ENCODE data around the gene ZMYND11. TPM values are rescaled to one million over a fixed set of nuclear protein-coding genes. Genes with fewer than 3 reads are reported as not detected.

The ZMYND11 gene
- total RNA-seq, 1 donor from 2014 or later, result 25.5 TPM

DNA sequence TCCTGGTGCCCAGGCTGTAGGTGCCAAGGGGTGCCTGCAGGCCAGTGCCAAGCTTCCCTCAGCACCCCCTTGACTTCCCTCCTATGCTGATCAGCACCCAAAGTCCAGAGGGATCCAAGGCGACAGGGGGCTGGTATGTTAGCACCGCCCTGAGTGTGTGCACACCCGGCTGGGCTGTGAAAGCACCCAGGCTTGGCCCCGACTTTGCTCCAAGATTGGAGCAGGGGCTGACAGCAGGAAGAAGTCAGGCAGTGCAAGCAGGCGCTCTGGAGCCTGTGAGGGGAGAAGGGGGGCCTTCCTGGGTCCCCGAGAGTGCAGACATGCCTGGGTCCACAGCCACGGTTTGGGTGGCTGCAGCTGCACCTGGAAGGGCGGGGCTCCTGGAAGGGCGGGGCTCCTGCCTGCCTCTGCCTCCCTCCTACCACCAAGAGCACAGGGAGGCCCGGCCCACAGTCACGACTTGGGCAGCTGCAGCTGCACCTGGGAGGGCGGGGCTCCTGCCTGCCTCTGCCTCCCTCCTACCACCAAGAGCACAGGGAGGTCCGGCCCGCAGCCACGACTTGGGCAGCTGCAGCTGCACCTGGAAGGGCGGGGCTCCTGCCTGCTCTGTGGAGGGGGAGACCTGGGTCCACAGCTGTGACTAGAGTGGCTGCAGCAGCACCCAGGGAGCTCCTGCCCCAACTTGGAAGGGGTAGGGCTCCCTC is 30.2 kb upstream of the ZMYND11 start:
- DNase-seq (ENCODE audit: low read depth), result no peak
- no peak overlapping the region for H3K4me3 ChIP-seq (ENCODE audit: low read depth, low read length)
- TF ChIP-seq, protein P1, sequence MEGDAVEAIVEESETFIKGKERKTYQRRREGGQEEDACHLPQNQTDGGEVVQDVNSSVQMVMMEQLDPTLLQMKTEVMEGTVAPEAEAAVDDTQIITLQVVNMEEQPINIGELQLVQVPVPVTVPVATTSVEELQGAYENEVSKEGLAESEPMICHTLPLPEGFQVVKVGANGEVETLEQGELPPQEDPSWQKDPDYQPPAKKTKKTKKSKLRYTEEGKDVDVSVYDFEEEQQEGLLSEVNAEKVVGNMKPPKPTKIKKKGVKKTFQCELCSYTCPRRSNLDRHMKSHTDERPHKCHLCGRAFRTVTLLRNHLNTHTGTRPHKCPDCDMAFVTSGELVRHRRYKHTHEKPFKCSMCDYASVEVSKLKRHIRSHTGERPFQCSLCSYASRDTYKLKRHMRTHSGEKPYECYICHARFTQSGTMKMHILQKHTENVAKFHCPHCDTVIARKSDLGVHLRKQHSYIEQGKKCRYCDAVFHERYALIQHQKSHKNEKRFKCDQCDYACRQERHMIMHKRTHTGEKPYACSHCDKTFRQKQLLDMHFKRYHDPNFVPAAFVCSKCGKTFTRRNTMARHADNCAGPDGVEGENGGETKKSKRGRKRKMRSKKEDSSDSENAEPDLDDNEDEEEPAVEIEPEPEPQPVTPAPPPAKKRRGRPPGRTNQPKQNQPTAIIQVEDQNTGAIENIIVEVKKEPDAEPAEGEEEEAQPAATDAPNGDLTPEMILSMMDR (conservative IDR thresholded peaks at IDR 0.05; ENCODE audit: low read depth, low read length), result no peak

DNA sequence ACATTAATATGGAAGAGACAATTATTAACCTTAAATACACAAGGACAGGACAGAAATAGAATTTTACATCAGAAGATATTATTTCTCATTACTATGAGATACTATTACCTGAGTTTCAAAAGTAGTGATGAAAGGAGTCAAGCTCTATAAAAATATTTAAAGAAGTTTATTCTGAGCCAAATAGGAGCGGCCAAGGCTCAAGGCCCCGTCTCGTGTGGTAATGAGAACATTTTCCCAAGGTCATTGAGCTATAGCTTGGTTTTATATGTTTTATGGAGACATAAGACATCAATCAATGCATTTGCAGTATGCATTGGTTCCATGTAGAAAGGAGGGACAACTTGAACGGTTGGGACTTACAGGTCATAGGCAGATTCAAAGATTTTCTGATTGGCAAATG is 29.4 kb upstream of the ZMYND11 start:
- TF ChIP-seq, protein P1 (conservative IDR thresholded peaks at IDR 0.05; ENCODE audit: low read depth, low read length), result no peak
- no peak overlapping the region for H3K4me3 ChIP-seq (ENCODE audit: low read depth, low read length)
- DNase-seq (ENCODE audit: low read depth), result no peak

DNA sequence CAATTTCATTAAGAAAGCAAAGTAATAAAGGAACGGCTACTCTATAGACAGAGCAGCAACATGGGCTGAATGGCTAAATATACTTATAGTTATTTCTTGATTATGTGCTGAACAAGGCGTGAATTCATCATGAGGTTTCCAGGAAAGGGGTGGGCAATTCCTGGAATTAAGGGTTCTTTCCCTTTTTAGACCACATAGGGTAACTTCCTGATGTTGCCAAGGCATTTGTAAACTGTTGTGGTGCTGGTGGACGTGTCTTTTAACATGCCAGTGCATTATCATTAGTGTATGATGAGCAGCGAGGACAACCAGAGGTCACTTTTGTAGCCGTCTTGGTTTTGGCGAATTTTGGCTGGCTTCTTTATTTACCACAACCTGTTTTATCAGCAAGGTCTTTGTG is 28.5 kb upstream of the ZMYND11 start:
- no peak for DNase-seq (ENCODE audit: low read depth)

DNA sequence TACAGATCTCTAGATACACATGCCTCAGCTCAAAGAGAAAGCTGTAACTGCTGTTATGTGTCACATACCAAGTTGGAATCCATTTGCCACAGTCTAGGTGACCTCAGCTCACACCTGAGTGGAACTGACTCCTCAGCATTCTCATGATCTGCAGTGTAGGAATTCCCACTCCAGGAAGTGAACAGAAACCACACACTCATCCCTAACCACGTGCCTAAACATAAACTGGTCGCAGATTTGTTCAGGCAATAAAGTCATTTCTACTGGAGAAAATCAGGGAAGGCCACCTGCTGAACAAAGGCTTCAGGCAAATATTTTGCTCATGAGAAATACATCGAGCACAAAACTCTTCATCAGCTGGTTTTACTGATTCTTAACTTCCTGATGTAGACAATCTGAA is 23.0 kb upstream of the ZMYND11 start:
- H3K4me3 ChIP-seq (ENCODE audit: low read depth, low read length), result no peak overlapping the region
- TF ChIP-seq, protein P1 (conservative IDR thresholded peaks at IDR 0.05; ENCODE audit: low read depth, low read length), result no peak
- peak; percentile 83 for DNase-seq (ENCODE audit: low read depth)

More for the DNA sequence above, 28.5 kb upstream of the ZMYND11 start:
- TF ChIP-seq, protein P1 (conservative IDR thresholded peaks at IDR 0.05; ENCODE audit: low read depth, low read length), result no peak
- H3K4me3 ChIP-seq (ENCODE audit: low read depth, low read length), result no peak overlapping the region

DNA sequence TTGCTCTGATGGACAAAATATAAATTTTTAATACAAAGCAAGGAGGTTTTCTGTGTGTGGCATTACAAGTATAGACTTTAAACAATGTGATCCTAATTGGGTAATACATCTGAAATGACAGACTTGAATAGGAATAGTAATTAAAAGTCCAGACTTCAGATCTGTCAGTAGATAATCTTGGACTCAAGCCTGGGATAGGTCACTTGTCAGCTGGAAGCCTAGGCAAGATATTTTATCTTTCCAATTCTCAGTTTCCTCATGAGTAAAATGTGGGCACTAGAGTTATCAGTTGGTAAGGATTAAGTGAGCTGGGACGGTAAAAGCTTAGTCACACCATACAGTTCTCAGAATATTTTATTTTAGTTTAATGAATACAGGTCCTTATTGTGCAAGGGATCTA is 10.4 kb upstream of the ZMYND11 start:
- no peak for DNase-seq (ENCODE audit: low read depth)
- H3K4me3 ChIP-seq (ENCODE audit: low read depth, low read length), result no peak overlapping the region
- TF ChIP-seq, protein P1 (conservative IDR thresholded peaks at IDR 0.05; ENCODE audit: low read depth, low read length), result no peak

DNA sequence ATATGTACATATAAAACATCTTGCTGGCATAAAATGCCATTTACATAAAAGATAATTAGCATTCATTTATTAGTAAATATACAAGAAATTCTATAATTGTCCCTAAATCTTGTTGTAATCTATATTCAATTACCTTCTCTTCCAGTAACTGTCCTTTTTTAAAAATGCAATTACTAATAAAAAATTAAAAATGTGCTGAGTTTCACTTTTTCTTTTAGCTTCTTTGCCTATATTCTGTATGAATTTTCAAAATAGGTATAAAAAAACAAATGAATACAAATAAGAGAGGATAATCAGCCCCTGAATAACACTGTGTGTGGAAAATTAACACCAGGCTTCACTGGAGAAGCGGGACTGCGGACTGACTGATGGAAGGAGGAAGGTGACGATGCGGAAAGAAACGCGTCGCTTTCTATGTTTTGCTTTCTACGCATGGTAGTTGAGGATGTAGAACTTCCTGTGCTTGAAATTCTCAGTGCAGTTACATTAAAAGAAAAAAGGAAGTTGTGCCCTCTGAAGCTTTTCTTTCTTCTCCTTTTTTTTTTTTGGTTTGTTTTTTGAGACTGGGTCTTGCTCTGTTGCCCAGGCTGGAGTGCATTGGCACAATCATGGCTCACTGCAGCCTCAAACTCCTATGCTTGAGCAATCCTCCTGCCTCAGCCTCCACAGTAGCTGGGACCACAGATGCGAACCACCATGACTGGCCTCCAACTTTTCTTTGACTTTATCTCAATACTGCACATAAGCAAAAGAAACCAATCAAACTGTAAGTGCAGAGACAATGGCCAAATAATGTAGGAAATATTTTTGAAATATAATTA is 7.4 kb upstream of the ZMYND11 start:
- no peak for DNase-seq (ENCODE audit: low read depth)
- TF ChIP-seq, protein P1 (conservative IDR thresholded peaks at IDR 0.05; ENCODE audit: low read depth, low read length), result no peak
- no peak overlapping the region for H3K4me3 ChIP-seq (ENCODE audit: low read depth, low read length)

All from epithelial cell of proximal tubule (primary cell).